Measurements from ENCODE around the gene OPRM1. TPM values are rescaled to one million over a fixed set of nuclear protein-coding genes. Genes with fewer than 3 reads are reported as not detected.
A peak's percentile ranks its signal among the peaks of the same experiment; 100 is the strongest.

The OPRM1 gene
- polyA plus RNA-seq, 4 donors: 0.09 TPM; not detected in 2

GRCh38 chr6:154246723-154247118 lies 207.7 kb downstream of the OPRM1 start:
- WGBS, 3 donors: 66 to 92% (median 75%) methylated on average over 7 of the region's 7 CpGs
- H3K27ac ChIP-seq (ENCODE audit: low read depth in 1 of 3, low read length in 2 of 3): peak overlapping the region in 1 of 3 donors; percentile 69
- FAIRE-seq: no peak

GRCh38 chr6:154247119-154247861 lies 208.2 kb downstream of the OPRM1 start:
- no peak for FAIRE-seq
- Histone ChIP-seq H3K4me1 (ENCODE audit: control insufficient read depth in 3 of 3, insufficient read depth in 2 of 3, low read depth in 1 of 3, low read length in 2 of 3) (no peaks in the 10 kb centered on the region), H3K27me3 (ENCODE audit: control insufficient read depth in 3 of 3, insufficient read depth in 3 of 3, low read length in 3 of 3) (no peaks in the 10 kb centered on the region), H3K27ac (ENCODE audit: low read depth in 1 of 3, low read length in 2 of 3) (peak overlapping the region in 2 of 3 donors; percentile 37 to 43), H3K36me3 (ENCODE audit: control insufficient read depth in 3 of 3, insufficient read depth in 2 of 3, low read depth in 1 of 3, low read length in 3 of 3) (no peaks in the 10 kb centered on the region), H3K9me3 (ENCODE audit: control insufficient read depth in 2 of 2, insufficient read depth in 1 of 2, low read depth in 1 of 2, low read length in 1 of 2) (no peaks in the 10 kb centered on the region), H3K4me3 (ENCODE audit: low read depth in 1 of 3, low read length in 3 of 3) (peak overlapping the region in 2 of 3 donors; percentile 12 to 35)
- WGBS, 3 donors: 42 to 53% (median 44%) methylated on average over 12 of the region's 12 CpGs
- peak in 1 of 2 donors; percentile 35 for DNase-seq

More at GRCh38 chr6:154246723-154247118, 207.7 kb downstream of the OPRM1 start:
- DNase-seq: no peak
- Histone ChIP-seq H3K36me3 (ENCODE audit: control insufficient read depth in 3 of 3, insufficient read depth in 2 of 3, low read depth in 1 of 3, low read length in 3 of 3) (no peaks in the 10 kb centered on the region), H3K9me3 (ENCODE audit: control insufficient read depth in 2 of 2, insufficient read depth in 1 of 2, low read depth in 1 of 2, low read length in 1 of 2) (no peaks in the 10 kb centered on the region), H3K4me1 (ENCODE audit: control insufficient read depth in 3 of 3, insufficient read depth in 2 of 3, low read depth in 1 of 3, low read length in 2 of 3) (no peaks in the 10 kb centered on the region), H3K27me3 (ENCODE audit: control insufficient read depth in 3 of 3, insufficient read depth in 3 of 3, low read length in 3 of 3) (no peaks in the 10 kb centered on the region), H3K4me3 (ENCODE audit: low read depth in 1 of 3, low read length in 3 of 3) (peak overlapping the region in 2 of 3 donors; percentile 12 to 35)

- FAIRE-seq (peak; percentile 41), DNase-seq (peak in 1 of 2 donors; percentile 52)
- WGBS, 3 donors: 40 to 50% (median 45%) methylated on average over 8 of the region's 8 CpGs
- no peaks in the 10 kb centered on the region for H3K36me3 ChIP-seq (ENCODE audit: control insufficient read depth in 3 of 3, insufficient read depth in 2 of 3, low read depth in 1 of 3, low read length in 3 of 3)
- H3K4me1 ChIP-seq (ENCODE audit: control insufficient read depth in 3 of 3, insufficient read depth in 2 of 3, low read depth in 1 of 3, low read length in 2 of 3): no peaks in the 10 kb centered on the region
- no peak overlapping the region for H3K4me3 ChIP-seq (ENCODE audit: low read depth in 1 of 3, low read length in 3 of 3)
- H3K27ac ChIP-seq (ENCODE audit: low read depth in 1 of 3, low read length in 2 of 3): peak overlapping the region in 2 of 3 donors; percentile 12 to 92
- no peaks in the 10 kb centered on the region for H3K27me3 ChIP-seq (ENCODE audit: control insufficient read depth in 3 of 3, insufficient read depth in 3 of 3, low read length in 3 of 3)
- H3K9me3 ChIP-seq (ENCODE audit: control insufficient read depth in 2 of 2, insufficient read depth in 1 of 2, low read depth in 1 of 2, low read length in 1 of 2): no peaks in the 10 kb centered on the region
Observed at GRCh38 chr6:154249499-154250298, 210.7 kb downstream of the OPRM1 start.

GRCh38 chr6:154251116-154251515 lies 212.1 kb downstream of the OPRM1 start:
- Histone ChIP-seq H3K9me3 (ENCODE audit: control insufficient read depth in 2 of 2, insufficient read depth in 1 of 2, low read depth in 1 of 2, low read length in 1 of 2) (no peaks in the 10 kb centered on the region), H3K27ac (ENCODE audit: low read depth in 1 of 3, low read length in 2 of 3) (no peak overlapping the region), H3K4me1 (ENCODE audit: control insufficient read depth in 3 of 3, insufficient read depth in 2 of 3, low read depth in 1 of 3, low read length in 2 of 3) (no peaks in the 10 kb centered on the region), H3K27me3 (ENCODE audit: control insufficient read depth in 3 of 3, insufficient read depth in 3 of 3, low read length in 3 of 3) (no peaks in the 10 kb centered on the region), H3K4me3 (ENCODE audit: low read depth in 1 of 3, low read length in 3 of 3) (no peak overlapping the region), H3K36me3 (ENCODE audit: control insufficient read depth in 3 of 3, insufficient read depth in 2 of 3, low read depth in 1 of 3, low read length in 3 of 3) (no peaks in the 10 kb centered on the region)
- DNase-seq: no peak
- FAIRE-seq: no peak
- 66 to 83% (median 77%) methylated on average over 4 of the region's 4 CpGs for WGBS, 3 donors

- Histone ChIP-seq H3K27ac (ENCODE audit: low read depth in 1 of 3, low read length in 2 of 3) (no peak overlapping the region), H3K27me3 (ENCODE audit: control insufficient read depth in 3 of 3, insufficient read depth in 3 of 3, low read length in 3 of 3) (no peaks in the 10 kb centered on the region), H3K9me3 (ENCODE audit: control insufficient read depth in 2 of 2, insufficient read depth in 1 of 2, low read depth in 1 of 2, low read length in 1 of 2) (no peaks in the 10 kb centered on the region), H3K4me3 (ENCODE audit: low read depth in 1 of 3, low read length in 3 of 3) (no peak overlapping the region), H3K36me3 (ENCODE audit: control insufficient read depth in 3 of 3, insufficient read depth in 2 of 3, low read depth in 1 of 3, low read length in 3 of 3) (no peaks in the 10 kb centered on the region), H3K4me1 (ENCODE audit: control insufficient read depth in 3 of 3, insufficient read depth in 2 of 3, low read depth in 1 of 3, low read length in 2 of 3) (no peaks in the 10 kb centered on the region)
- 56 to 70% (median 57%) methylated on average over 3 of the region's 3 CpGs for WGBS, 3 donors
- DNase-seq (no peak), FAIRE-seq (no peak)
Observed at GRCh38 chr6:154252678-154253077, 213.6 kb downstream of the OPRM1 start.

GRCh38 chr6:154257067-154257466 lies 218.0 kb downstream of the OPRM1 start:
- no peaks in the 10 kb centered on the region for H3K27me3 ChIP-seq (ENCODE audit: control insufficient read depth in 3 of 3, insufficient read depth in 3 of 3, low read length in 3 of 3)
- no peak for FAIRE-seq
- 77 to 96% (median 85%) methylated on average over 1 of the region's 1 CpG for WGBS, 3 donors

GRCh38 chr6:154258064-154258757 lies 219.2 kb downstream of the OPRM1 start:
- peaks cover 0 to 2% (median 0%) of the 10 kb centered on the region in 3 donors for H3K4me1 ChIP-seq (ENCODE audit: control insufficient read depth in 3 of 3, insufficient read depth in 2 of 3, low read depth in 1 of 3, low read length in 2 of 3)
- FAIRE-seq (no peak), DNase-seq (no peak)
- 66 to 69% (median 67%) methylated on average over 4 of the region's 4 CpGs for WGBS, 3 donors
- H3K9me3 ChIP-seq (ENCODE audit: control insufficient read depth in 2 of 2, insufficient read depth in 1 of 2, low read depth in 1 of 2, low read length in 1 of 2): no peaks in the 10 kb centered on the region
- no peak overlapping the region for H3K27ac ChIP-seq (ENCODE audit: low read depth in 1 of 3, low read length in 2 of 3)
- no peaks in the 10 kb centered on the region for H3K27me3 ChIP-seq (ENCODE audit: control insufficient read depth in 3 of 3, insufficient read depth in 3 of 3, low read length in 3 of 3)
- no peaks in the 10 kb centered on the region for H3K36me3 ChIP-seq (ENCODE audit: control insufficient read depth in 3 of 3, insufficient read depth in 2 of 3, low read depth in 1 of 3, low read length in 3 of 3)
- no peak overlapping the region for H3K4me3 ChIP-seq (ENCODE audit: low read depth in 1 of 3, low read length in 3 of 3)

More at GRCh38 chr6:154257067-154257466, 218.0 kb downstream of the OPRM1 start:
- H3K27ac ChIP-seq (ENCODE audit: low read depth in 1 of 3, low read length in 2 of 3): no peak overlapping the region
- H3K4me3 ChIP-seq (ENCODE audit: low read depth in 1 of 3, low read length in 3 of 3): no peak overlapping the region
- no peak for DNase-seq
- no peaks in the 10 kb centered on the region for H3K36me3 ChIP-seq (ENCODE audit: control insufficient read depth in 3 of 3, insufficient read depth in 2 of 3, low read depth in 1 of 3, low read length in 3 of 3)
- peaks cover 0 to 2% (median 0%) of the 10 kb centered on the region in 3 donors for H3K4me1 ChIP-seq (ENCODE audit: control insufficient read depth in 3 of 3, insufficient read depth in 2 of 3, low read depth in 1 of 3, low read length in 2 of 3)
- H3K9me3 ChIP-seq (ENCODE audit: control insufficient read depth in 2 of 2, insufficient read depth in 1 of 2, low read depth in 1 of 2, low read length in 1 of 2): no peaks in the 10 kb centered on the region
